Measurements from ENCODE around the gene PLEK.
"Not testable (repeated sequence)": the region's sequence is repeated elsewhere in the genome, so short reads cannot be mapped to it uniquely, and the experiment has no call there.

Gene PLEK

GRCh38 chr2:68365087-68365486, at the start of gene PLEK:
PLEK (plus strand) TSS chr2:68365282; CDS start chr2:68365352, 70 bp downstream.
- DNase-seq (ENCODE audit: low read depth in 1 of 2, low spot score in 1 of 2): no peak

GRCh38 chr2:68316111-68316510, 49.0 kb upstream of the PLEK start:
- no peak for DNase-seq (ENCODE audit: low read depth in 1 of 2, low spot score in 1 of 2)

GRCh38 chr2:68317971-68318913, 46.8 kb upstream of the PLEK start:
- no peak for DNase-seq (ENCODE audit: low read depth in 1 of 2, low spot score in 1 of 2)

GRCh38 chr2:68318914-68319397, 46.1 kb upstream of the PLEK start:
- no peak for DNase-seq (ENCODE audit: low read depth in 1 of 2, low spot score in 1 of 2)

GRCh38 chr2:68319398-68320117, 45.5 kb upstream of the PLEK start, which contains the start of gene CNRIP1:
CNRIP1 (minus strand) TSS chr2:68319949; CDS start chr2:68319400, 549 bp downstream.
- DNase-seq (ENCODE audit: low read depth in 1 of 2, low spot score in 1 of 2): no peak

GRCh38 chr2:68320118-68320641, 44.9 kb upstream of the PLEK start:
- no peak for DNase-seq (ENCODE audit: low read depth in 1 of 2, low spot score in 1 of 2)

GRCh38 chr2:68325056-68325455, 40.0 kb upstream of the PLEK start:
- DNase-seq (ENCODE audit: low read depth in 1 of 2, low spot score in 1 of 2): no peak

- DNase-seq (ENCODE audit: low read depth in 1 of 2, low spot score in 1 of 2): no peak
These were observed 36.2 kb upstream of the PLEK start for GRCh38 chr2:68328901-68329300.

- DNase-seq (ENCODE audit: low read depth in 1 of 2, low spot score in 1 of 2): no peak
These were observed 34.4 kb upstream of the PLEK start for GRCh38 chr2:68330691-68331090.

- no peak for DNase-seq (ENCODE audit: low read depth in 1 of 2, low spot score in 1 of 2)
These were observed 32.1 kb upstream of the PLEK start for GRCh38 chr2:68333009-68333408.

GRCh38 chr2:68333931-68334330, 31.2 kb upstream of the PLEK start:
- no peak for DNase-seq (ENCODE audit: low read depth in 1 of 2, low spot score in 1 of 2)

- no peak for DNase-seq (ENCODE audit: low read depth in 1 of 2, low spot score in 1 of 2)
These were observed 28.9 kb upstream of the PLEK start for GRCh38 chr2:68336192-68336591.

GRCh38 chr2:68340226-68341061, 24.6 kb upstream of the PLEK start:
- no peak for DNase-seq (ENCODE audit: low read depth in 1 of 2, low spot score in 1 of 2)

GRCh38 chr2:68341062-68341329, 24.1 kb upstream of the PLEK start:
- no peak for DNase-seq (ENCODE audit: low read depth in 1 of 2, low spot score in 1 of 2)

- no peak for DNase-seq (ENCODE audit: low read depth in 1 of 2, low spot score in 1 of 2)
These were observed 23.5 kb upstream of the PLEK start for GRCh38 chr2:68341583-68341982.

- no peak for DNase-seq (ENCODE audit: low read depth in 1 of 2, low spot score in 1 of 2)
These were observed 22.6 kb upstream of the PLEK start for GRCh38 chr2:68342470-68342869.

GRCh38 chr2:68344031-68344430, 21.1 kb upstream of the PLEK start:
- DNase-seq (ENCODE audit: low read depth in 1 of 2, low spot score in 1 of 2): no peak

- DNase-seq (ENCODE audit: low read depth in 1 of 2, low spot score in 1 of 2): no peak
These were observed 19.8 kb upstream of the PLEK start for GRCh38 chr2:68345129-68345875.

GRCh38 chr2:68349091-68349490, 16.0 kb upstream of the PLEK start:
- DNase-seq (ENCODE audit: low read depth in 1 of 2, low spot score in 1 of 2): not testable (repeated sequence)

GRCh38 chr2:68351997-68352396, 13.1 kb upstream of the PLEK start:
- no peak for DNase-seq (ENCODE audit: low read depth in 1 of 2, low spot score in 1 of 2)
